ENCODE measurements around the gene PFKFB1. TPM values are rescaled to one million over a fixed set of nuclear protein-coding genes. Genes with fewer than 3 reads are reported as not detected.
A peak's percentile ranks its signal among the peaks of the same experiment; 100 is the strongest.

Gene PFKFB1
- polyA plus RNA-seq (ENCODE audit: insufficient read length in 4 of 4): under 1 TPM; 0.41 to 0.58 (median 0.48) TPM

DNA sequence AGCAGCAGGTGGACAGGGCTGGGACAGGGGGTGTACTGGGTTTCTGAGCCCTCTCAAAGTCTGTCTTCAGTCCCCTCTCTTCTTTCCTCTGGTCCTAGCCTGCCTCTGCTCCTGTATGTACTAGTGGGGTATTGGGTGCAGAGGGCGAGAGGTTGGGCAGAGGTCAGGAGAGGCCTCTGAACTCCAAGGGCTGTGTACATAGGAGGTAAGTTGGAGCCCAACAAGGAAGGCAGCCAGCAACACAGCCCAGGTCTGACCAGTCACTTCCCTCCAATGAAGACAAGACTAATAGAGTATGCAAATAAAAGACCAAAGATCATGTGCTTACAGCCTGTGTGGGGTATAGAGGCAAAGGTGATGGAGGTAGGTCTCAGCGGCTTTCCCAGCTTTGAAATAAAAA is at the start of gene PFKFB1:
TSS of gene PFKFB1 (minus strand) at position 90 of the 400 bp plus-strand sequence. CDS start 181 bp downstream, outside the sequence.
- no peak for DNase-seq (ENCODE audit: low read depth in 4 of 4, low spot score in 3 of 4)

DNA sequence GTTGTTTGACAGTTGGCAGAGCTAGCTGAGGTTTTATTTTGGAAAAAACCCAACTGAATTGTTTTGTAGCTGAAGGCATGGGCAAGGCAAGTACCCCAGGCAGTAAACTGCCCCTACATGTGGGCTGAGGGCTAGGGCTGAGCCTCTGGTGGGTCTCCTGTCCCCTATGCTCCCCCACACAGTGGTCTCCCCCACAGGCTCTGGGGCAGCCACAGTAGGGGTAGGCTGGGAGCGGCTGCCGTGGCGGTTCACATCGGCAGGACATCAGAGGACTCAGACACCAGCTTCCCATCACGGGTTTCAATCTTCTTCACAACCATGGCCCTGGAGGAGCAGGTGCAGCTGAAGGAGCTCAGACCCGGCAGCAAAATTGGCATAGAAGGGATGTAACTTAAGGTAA is 47.5 kb upstream of the PFKFB1 start:
- no peak for DNase-seq (ENCODE audit: low read depth in 4 of 4, low spot score in 3 of 4)

GRCh38 chrX:55039471-55039870 is 45.5 kb upstream of the PFKFB1 start:
- no peak for DNase-seq (ENCODE audit: low read depth in 4 of 4, low spot score in 3 of 4)

GRCh38 chrX:55033429-55033828 is 39.4 kb upstream of the PFKFB1 start:
- no peak for DNase-seq (ENCODE audit: low read depth in 4 of 4, low spot score in 3 of 4)

DNA sequence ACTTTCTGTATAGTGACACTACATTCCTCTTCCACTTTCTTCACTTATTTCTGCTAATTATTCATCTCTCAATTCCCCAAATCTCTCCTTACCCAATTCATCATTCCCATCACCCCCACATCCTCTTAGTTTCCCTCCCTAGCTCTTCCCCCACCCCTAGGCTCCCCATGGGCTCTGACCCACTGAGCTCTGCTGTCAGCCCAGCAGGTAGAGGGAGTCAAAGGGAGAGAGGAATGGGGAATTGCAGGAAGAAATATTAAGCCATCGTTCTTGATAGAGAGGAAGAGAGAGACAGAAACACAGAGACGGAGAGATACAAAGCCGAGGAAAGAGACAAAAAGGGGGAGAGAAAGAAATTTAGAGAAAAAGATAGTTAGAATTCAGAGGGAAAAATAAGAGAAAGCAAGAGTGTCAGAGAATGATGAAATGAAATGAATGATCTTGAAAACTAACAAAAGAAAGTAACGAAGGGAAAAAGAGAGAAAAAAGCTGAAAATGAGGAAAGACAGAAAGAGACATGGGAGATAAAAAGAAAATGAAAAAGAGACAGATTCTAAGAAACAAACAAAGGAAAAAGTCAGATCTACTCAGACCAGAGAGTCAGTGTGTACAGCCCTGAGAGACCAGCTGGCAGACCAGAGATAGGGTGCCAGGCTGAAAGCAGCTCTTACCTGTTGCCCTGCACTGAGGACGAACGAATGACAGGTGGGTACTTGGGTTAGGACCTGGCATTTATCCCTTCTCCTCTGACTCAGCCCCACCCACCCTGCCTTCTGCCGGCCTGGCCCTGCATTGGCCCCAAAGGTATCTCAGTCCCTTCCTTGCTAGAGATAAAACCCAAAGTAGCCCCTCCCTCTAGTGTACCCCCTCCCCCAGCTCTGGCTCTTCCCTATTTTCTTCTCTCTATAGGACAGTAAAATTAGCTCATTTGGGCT is 36.5 kb upstream of the PFKFB1 start, which contains the start of gene ALAS2:
TSS of gene ALAS2 (minus strand) at position 707 of the 935 bp plus-strand sequence. CDS start 4,977 bp downstream, outside the sequence.
- DNase-seq (ENCODE audit: low read depth in 4 of 4, low spot score in 3 of 4): no peak

GRCh38 chrX:55029291-55029690 is 35.3 kb upstream of the PFKFB1 start:
- DNase-seq (ENCODE audit: low read depth in 4 of 4, low spot score in 3 of 4): no peak

- DNase-seq (ENCODE audit: low read depth in 4 of 4, low spot score in 3 of 4): no peak
Observed at GRCh38 chrX:55028611-55029010, 34.6 kb upstream of the PFKFB1 start.

DNA sequence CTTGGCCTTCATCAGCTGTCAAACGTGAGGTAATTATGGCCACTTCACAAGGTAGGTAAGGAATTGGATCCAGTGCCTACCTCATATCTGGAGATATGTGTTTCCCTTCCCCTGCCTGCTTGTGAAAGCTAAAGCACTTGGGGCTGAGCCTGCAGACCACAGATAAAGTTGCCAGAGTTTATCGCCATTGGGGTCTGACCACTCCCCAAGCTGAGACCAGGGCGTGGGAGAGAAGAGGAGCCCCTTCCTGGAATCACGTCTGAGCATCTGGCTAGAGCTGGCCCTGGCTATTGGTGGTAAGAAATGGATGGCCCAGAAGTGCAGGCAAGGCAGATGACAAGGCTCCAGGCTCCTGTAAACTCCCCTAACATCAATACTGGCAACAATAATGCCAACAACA is 34.1 kb upstream of the PFKFB1 start:
- no peak for DNase-seq (ENCODE audit: low read depth in 4 of 4, low spot score in 3 of 4)

DNA sequence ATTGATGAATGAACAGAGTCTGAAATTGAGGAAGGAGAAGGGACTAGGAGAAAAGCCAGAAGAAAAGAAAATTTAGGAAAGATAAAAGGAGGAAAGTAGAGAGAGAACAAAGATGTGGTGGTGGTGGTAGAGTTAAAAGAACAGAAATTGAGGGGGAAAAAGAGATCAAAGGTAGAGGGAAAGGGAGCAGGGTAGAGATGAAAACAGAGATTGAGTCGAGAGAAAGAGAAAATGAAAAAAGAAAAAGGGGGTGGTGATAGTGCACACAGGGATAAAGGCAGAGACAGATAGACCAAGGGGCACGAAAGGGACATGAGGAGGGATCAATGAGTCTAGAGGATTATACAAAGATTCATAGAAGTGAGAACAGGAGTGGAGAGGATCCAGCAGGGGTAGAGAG is 32.9 kb upstream of the PFKFB1 start:
- no peak for DNase-seq (ENCODE audit: low read depth in 4 of 4, low spot score in 3 of 4)

DNA sequence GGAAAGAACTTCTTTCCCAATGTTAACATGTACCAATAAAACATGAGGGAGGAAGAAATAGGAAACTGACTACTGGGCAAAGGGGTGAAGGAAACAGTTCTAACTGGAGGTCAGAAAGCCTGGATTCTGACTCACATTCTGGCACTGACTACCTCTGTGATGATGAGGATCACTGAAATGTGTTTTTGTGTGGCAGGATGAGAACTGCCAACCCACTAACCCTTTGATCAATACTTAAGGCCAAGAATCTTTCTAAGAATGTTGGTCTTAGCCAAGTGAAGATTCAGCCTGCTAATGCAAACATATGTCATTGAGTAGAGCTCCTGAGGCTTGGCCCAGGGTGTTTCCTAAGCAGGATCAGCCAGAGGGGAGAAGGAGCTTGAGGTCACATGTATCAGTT is 32.2 kb upstream of the PFKFB1 start:
- no peak for DNase-seq (ENCODE audit: low read depth in 4 of 4, low spot score in 3 of 4)

GRCh38 chrX:55014897-55015299 is 20.9 kb upstream of the PFKFB1 start:
- DNase-seq (ENCODE audit: low read depth in 4 of 4, low spot score in 3 of 4): no peak

GRCh38 chrX:55011294-55011693 is 17.3 kb upstream of the PFKFB1 start:
- DNase-seq (ENCODE audit: low read depth in 4 of 4, low spot score in 3 of 4): no peak

DNA sequence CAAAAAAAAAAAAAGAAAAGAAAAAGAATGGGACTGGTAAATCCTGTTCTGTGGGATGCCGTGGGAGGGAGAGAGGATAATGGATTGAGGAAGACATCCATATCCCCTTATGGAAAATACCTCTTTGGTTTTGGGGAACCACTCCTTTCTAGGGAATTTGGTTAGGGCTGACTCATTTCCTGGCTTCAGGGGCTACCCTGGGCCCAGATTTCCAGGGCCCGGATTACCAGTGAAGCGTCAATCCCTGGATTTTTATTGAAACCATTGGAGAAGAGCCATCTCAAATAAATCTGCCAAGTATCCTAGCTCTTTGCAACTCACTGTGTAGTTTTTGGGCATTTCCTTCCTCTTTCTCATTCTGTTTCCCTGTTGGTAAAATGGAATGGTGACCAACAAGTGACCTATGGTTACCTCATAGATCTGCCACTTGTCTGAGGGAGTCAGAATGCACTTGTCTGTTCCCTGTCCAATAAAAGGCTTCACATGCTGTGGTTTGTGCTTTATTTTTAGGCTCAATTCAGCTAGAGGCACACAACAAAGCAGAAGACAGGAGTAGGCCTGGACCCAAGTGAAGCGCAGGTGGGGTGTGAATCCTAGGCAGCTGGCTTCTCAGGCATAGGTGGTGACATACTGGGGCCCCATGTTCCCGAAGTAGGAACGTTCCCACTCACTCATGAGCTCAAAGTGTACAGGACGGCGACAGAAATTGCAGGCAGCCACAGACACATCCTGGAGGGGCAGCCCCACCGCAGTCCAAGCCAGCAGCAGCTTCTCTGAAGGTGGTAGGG is 14.8 kb upstream of the PFKFB1 start:
- DNase-seq (ENCODE audit: low read depth in 4 of 4, low spot score in 3 of 4): no peak

GRCh38 chrX:55007656-55008055 is 13.7 kb upstream of the PFKFB1 start:
- no peak for DNase-seq (ENCODE audit: low read depth in 4 of 4, low spot score in 3 of 4)

DNA sequence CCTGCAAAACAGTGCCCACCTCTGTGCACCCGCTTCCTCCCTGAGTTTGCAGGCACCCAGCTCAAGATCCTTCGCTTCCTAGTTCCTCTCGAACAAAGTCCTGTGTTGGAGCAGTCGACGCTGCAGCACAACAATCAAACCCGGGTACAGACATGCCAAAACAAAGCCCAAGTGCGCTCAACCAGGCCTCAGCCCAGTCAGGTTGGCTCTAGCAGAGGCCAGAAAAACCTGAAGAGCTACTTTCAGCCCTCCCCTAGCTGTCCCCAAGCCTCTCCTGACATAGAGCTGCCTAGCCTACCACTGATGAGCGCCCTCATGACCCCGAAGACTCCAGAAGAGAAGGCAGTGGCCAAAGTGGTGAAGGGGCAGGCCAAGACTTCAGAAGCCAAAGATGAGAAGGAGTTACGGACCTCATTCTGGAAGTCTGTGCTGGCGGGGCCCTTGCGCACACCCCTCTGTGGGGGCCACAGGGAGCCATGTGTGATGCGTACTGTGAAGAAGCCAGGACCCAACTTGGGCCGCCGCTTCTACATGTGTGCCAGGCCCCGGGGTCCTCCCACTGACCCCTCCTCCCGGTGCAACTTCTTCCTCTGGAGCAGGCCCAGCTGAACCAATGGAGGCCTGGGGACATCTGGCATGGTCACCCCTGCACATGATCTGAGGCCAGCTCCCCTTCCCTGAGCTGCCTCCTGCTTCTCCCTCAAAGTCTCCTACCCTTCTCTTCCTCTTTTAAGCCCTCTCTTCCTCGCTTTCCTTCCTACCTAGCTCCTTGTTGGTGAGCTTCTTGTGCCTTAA is 13.0 kb upstream of the PFKFB1 start:
- no peak for DNase-seq (ENCODE audit: low read depth in 4 of 4, low spot score in 3 of 4)

GRCh38 chrX:55005256-55005655 is 11.3 kb upstream of the PFKFB1 start:
- no peak for DNase-seq (ENCODE audit: low read depth in 4 of 4, low spot score in 3 of 4)

GRCh38 chrX:55004231-55004630 is 10.2 kb upstream of the PFKFB1 start:
- no peak for DNase-seq (ENCODE audit: low read depth in 4 of 4, low spot score in 3 of 4)

- DNase-seq (ENCODE audit: low read depth in 4 of 4, low spot score in 3 of 4): peak; percentile 74 to 78 (median 76)
Observed at GRCh38 chrX:54999717-55000598, 6.0 kb upstream of the PFKFB1 start, which contains the start of gene APEX2. Gene APEX2, plus strand, starts transcription at chrX:55000363. Its CDS starts 60 bp downstream, at chrX:55000423.

GRCh38 chrX:54995621-54996020 is 1.6 kb upstream of the PFKFB1 start:
- no peak for DNase-seq (ENCODE audit: low read depth in 4 of 4, low spot score in 3 of 4)

All from right renal pelvis (tissue), 4 donors.